Liver (tissue), 3 donors: Measurements from ENCODE around the gene CRACR2A.

Source experiments
- NR2F2 ChIP-seq: IDR thresholded peaks from 2 replicates; pipeline ENCODE4 v1.6.1; 2016; ENCODE audit warnings: antibody characterized with exemption
- YY1 ChIP-seq: IDR thresholded peaks from 2 replicates; pipeline ENCODE4 v1.6.1; 2016; ENCODE audit warnings: antibody characterized with exemption, mild to moderate bottlenecking
- TF ChIP-seq, protein P1 (sequence below): fragments of 150-350 bp; IDR thresholded peaks from 2 replicates; pipeline ENCODE4 v1.5.1; 2017; ENCODE audit warnings: improper control_type of control experiment, low read depth, low read length; ENCODE audit not compliant: missing input control
- donor health status: healthy.
- donor health status: healthy.

GRCh38 chr12:3583656-3584334 is 169.1 kb downstream of the CRACR2A start:
- TF ChIP-seq, protein P1, sequence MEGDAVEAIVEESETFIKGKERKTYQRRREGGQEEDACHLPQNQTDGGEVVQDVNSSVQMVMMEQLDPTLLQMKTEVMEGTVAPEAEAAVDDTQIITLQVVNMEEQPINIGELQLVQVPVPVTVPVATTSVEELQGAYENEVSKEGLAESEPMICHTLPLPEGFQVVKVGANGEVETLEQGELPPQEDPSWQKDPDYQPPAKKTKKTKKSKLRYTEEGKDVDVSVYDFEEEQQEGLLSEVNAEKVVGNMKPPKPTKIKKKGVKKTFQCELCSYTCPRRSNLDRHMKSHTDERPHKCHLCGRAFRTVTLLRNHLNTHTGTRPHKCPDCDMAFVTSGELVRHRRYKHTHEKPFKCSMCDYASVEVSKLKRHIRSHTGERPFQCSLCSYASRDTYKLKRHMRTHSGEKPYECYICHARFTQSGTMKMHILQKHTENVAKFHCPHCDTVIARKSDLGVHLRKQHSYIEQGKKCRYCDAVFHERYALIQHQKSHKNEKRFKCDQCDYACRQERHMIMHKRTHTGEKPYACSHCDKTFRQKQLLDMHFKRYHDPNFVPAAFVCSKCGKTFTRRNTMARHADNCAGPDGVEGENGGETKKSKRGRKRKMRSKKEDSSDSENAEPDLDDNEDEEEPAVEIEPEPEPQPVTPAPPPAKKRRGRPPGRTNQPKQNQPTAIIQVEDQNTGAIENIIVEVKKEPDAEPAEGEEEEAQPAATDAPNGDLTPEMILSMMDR = no peak
- TF ChIP-seq NR2F2 = no peak
- no peak for TF ChIP-seq YY1
